GM21528 (cell line): ENCODE data around the gene CSNK1E.

ENCODE experiments used
- ATAC-seq: cut with Tn5 transposase; IDR thresholded peaks from one replicate; pipeline ENCODE4 v1.9.1; 2021; ENCODE audit warnings: mild to moderate bottlenecking, moderate library complexity; ENCODE audit not compliant: unreplicated experiment, low FRiP score

CSNK1E gene

DNA sequence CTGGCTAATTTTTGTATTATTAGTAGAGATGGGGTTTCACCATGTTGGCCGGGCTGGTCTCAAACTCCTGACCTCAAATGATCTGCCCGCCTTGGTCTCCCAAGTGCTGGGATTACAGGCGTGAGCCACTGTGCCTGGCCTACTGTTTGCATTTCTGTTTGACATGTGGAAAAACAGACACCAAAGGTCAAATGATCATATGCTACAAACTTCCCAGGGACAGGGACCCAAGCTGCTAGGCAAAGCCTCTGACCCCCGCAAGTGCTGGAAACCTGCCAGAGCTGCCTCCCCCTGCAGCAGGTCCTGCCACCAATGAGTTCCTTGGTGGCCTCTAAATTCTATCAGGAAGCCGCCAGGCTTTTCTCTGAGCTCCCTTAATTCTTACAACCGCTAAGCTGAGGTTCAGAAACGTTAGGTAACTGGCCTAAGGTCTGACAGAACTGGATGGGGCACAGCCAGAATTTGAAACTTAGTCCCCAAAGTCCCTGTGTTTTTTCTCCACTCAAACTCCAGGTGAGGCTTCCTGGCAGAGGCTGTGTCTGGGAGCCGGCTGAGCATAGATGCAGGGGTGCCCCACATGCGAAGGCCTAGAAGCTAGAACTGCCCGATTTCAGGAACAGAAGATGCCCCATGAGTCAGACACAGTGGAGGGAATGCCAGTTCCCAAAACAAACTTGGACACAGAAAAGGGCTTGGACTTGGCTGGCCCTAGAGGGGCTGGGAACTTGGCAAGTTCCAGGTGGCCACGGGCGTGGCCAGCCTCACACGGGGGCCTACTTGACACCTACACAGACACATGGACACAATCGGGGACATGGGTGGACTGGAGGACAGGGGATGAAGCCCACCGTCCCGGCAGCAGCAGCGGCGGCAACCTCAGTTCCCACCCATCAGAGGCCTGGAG lies 7.4 kb downstream of the CSNK1E start:
- ATAC-seq, result no peak

DNA sequence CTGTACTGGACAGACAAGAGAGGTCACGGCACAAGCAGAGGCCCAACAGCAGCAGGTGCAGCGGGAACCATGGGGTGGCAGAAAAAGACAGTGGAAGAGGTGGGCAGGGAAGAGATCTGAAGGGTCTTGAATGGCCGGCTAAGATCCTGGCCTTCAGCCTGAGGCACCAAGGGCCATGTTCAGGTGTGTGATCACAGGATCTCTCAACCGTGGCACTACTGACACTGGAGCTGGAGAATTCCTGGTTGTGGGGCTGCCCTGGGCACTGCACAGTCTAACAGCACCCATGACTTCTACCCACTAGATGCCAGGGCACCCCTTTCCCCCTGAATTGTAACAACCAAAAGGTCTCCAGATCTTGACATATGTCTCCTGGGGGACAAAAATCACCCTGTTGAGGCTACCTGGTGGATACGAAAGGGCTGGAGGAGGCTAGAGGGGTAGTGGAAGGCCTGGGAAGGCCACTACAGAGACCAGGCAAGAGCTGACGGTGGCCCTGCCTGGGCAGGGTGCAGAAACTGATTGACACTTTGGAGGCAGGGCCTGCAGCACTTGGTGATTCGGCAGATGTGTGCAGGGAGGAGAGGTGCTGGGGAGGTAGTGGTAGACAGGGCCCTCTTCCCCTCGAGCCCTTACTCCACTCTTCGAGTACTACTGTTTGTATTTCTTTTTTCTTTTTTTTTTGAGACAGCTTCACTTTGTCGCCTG lies 8.3 kb downstream of the CSNK1E start:
- no peak for ATAC-seq

- peak; percentile 56 for ATAC-seq
Observed at GRCh38 chr22:38305471-38306448, 11.5 kb downstream of the CSNK1E start.

GRCh38 chr22:38304526-38304925 lies 12.7 kb downstream of the CSNK1E start:
- no peak for ATAC-seq

- no peak for ATAC-seq
Observed at GRCh38 chr22:38303974-38304373, 13.3 kb downstream of the CSNK1E start.

DNA sequence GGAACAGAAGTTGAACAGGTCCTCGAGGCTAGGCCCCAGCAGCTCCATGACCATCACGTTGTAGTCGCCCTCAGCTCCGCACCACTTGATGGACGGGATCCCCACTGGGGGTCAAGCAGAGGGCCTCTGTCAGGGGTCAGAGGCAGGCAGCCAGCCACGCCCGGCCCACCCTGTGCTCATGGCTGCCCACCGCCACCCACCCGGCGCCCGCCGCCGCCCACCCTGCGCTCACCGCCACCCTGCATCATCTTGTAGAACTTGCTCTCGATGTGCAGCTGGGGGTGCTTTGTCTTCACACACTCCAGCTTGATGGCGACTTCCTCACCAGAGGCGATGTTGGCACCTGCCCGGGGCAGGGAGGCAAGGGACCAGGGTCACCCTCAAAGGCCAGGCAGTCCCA lies 14.3 kb downstream of the CSNK1E start:
- ATAC-seq, result no peak

- ATAC-seq, result no peak
Observed at GRCh38 chr22:38300946-38301345, 16.3 kb downstream of the CSNK1E start.

GRCh38 chr22:38300197-38300945 lies 16.9 kb downstream of the CSNK1E start:
- ATAC-seq, result no peak

- no peak for ATAC-seq
Observed at GRCh38 chr22:38299770-38300102, 17.5 kb downstream of the CSNK1E start.

DNA sequence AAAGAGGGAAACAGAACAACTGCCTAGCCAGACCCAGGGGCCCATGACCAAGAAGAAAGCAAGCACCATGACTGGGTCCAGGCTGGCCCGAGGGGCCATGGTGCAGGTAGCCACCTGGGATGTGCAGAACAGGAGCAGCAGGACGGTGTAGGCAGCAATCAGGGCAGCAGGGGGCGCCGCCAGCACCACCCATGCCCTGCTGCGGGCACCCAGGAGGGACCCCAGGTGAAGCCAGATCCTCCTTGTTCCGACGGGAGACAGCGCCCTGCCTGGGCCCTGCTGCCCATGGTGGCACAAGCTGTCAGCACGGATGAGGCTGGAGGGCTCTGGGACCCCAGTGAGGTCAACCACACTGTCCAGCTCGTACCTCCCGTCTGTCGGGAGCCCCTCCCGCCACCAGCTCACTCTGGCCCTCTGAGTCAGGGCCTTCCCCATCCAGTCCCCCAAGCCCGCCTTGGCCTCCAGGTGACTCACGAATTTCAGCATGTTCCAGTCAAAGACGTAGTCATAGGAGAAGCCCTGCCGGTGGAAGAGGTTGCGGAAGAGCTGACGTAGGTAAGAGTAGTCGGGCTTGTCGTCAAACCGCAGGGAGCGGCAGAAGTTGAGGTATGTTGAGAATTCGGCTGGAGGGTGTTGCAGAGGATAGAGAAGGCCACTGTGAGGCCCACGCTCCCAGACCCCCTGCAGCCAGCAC lies 18.8 kb downstream of the CSNK1E start:
- ATAC-seq, result no peak

- ATAC-seq, result no peak
Observed at GRCh38 chr22:38296372-38296771, 20.9 kb downstream of the CSNK1E start.

DNA sequence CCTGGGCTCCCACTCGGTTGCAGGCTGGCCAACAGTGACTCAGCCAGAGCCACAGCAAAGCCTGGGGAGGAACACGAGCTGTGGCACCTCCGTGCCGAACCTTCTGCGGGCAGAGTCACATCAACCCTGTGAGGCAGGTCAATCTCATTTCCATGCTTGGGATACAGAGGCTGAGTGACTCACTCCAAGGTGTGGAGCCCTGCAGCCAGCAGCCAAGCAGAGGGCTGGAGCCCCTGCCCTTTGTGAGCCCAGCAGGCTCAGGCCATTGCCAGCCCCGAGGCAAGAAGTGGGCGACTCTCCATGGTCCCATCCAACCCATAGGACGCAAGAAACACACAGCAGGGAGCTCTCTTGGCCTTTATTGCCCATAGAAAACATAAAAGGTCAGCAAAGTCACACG lies 21.4 kb downstream of the CSNK1E start:
- ATAC-seq, result no peak

DNA sequence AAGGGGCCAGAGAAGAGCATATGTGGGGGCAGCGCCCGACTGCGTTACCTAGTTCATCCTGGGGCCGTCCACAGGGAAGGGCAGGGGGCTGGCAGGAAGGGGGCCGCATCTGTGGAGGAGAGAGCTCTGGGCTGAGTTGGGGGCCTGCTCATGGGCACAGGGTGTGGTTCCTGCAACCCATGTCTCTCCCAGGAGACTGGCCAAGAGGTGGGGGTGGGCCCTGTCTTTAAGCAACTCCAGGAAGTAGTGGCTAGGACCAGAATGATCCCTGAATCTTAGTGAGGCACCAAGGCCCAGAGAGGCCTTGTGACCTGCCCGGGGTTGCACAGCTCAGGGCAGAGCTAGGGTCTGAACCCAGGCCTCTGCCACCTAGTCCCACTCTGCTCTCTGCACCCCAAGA lies 21.9 kb downstream of the CSNK1E start:
- no peak for ATAC-seq

GRCh38 chr22:38294193-38294592 lies 23.0 kb downstream of the CSNK1E start:
- no peak for ATAC-seq

DNA sequence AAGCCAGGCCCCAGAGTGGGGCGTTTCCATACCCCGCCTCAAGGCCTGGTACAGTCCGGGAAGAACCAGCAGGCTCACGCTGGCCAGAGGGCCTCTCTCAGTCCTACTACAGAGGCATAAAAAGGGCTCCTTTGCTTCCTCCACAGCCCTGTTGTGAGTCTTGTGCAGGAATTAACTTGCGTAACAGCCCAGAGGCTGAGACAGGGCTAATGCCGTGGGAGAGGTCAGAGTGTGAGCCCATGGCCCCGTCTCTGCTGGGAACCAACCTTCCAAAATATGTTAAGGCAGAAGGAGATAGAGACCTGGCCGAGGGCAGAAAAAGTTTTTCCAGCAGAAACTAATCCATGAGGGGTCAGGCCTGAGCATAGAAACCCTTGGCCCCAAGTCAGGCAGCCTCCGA lies 24.5 kb downstream of the CSNK1E start:
- no peak for ATAC-seq

DNA sequence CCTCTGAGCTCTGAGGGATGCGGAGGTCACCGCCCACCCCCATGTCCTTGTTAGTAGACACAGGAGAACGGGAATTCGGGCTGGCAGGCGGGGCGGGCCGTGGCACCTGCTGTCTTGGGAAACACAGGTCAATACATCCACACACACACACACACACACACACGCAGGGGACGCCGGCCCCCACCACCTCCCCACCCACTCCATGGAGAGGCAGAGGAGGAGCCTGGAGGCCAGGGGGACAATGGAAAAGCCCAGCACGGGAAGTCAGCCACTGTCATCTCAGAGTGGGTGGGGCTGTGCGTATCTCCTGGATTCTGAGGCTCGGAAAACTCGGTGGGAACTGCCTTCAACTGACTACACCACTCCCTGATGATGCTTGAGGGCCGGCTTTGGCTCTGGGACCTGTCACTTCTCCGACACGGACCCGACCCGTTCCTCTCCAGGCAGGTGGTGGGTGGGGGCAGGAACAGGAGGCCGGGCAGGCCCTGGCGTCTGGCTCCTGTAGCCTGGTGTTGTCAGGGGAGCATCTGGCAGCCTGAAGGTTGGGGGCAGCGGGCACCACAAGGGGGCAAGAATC lies 25.9 kb downstream of the CSNK1E start:
- no peak for ATAC-seq

DNA sequence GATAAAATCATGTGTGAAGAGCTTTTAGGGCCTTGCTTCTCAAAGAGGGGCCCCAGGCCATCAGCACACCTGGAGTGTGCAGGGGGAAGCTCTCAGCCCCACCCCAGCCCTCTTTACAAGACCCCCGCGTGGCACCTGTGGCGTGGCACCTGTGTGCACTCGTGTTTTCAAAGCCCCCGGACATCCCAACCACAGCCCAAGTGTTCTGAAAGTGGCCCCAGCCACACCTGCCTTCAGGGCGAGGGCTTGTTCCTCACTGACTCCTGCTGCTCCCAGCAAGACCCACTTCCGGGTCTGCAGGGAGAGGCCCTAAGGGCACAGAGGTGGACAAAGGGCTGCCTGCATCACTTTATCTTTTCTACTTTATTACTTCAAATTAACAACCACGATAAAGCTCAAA lies 26.9 kb downstream of the CSNK1E start:
- no peak for ATAC-seq

- no peak for ATAC-seq
Observed at GRCh38 chr22:38289583-38290082, 27.6 kb downstream of the CSNK1E start.
